Fibroblast of lung (primary cell): Measurements from ENCODE around the gene SPPL3. TPM values are rescaled to one million over a fixed set of nuclear protein-coding genes. Genes with fewer than 3 reads are reported as not detected.

Source experiments
- DNase-seq, 2 donors: peaks; one replicate each; pipeline versions ENCODE4 v3.0.0 to v3.0.0-alpha.2; 2010; ENCODE audit warnings: low read depth in 2 of 2
- H2AFZ ChIP-seq: 2 replicates; pipeline ENCODE4 v1.5.1; 2012; ENCODE audit warnings: low read length, control low read depth, inconsistent platforms
- H3K27ac ChIP-seq: 2 replicates; pipeline ENCODE4 v1.5.1; 2011; ENCODE audit warnings: low read length, control low read depth; ENCODE audit not compliant: insufficient read depth
- H3K27me3 ChIP-seq: 2 replicates; pipeline ENCODE4 v1.5.1; 2011; ENCODE audit warnings: mild to moderate bottlenecking, low read length; ENCODE audit not compliant: control insufficient read depth, insufficient read depth
- H3K36me3 ChIP-seq: 2 replicates; pipeline ENCODE4 v1.5.1; 2011; ENCODE audit warnings: low read length; ENCODE audit not compliant: control insufficient read depth, insufficient read depth
- H3K4me1 ChIP-seq: 2 replicates; pipeline ENCODE4 v1.5.1; 2011; ENCODE audit warnings: low read length; ENCODE audit not compliant: control insufficient read depth, insufficient read depth; ENCODE audit errors: extremely low read depth
- H3K4me2 ChIP-seq: 2 replicates; pipeline ENCODE4 v1.5.1; 2011; ENCODE audit warnings: low read length, control low read depth; ENCODE audit not compliant: insufficient read depth; ENCODE audit errors: extremely low read depth
- H3K4me3 ChIP-seq, 4 experiments: fragments of 200-600 bp in 1 of 4; sonication (generic) in 1 of 4; replicated peaks in 1 of 4; 2 replicates each; pipeline ENCODE4 v1.5.1; 2011 to 2016; ENCODE audit warnings: low read length in 4 of 4, low read depth in 3 of 4, mild to moderate bottlenecking in 3 of 4, control low read depth in 2 of 4, inconsistent platforms in 1 of 4, mixed read lengths in 1 of 4; ENCODE audit not compliant: insufficient read depth in 1 of 4; ENCODE audit errors: control extremely low read depth in 1 of 4
- H3K79me2 ChIP-seq: 2 replicates; pipeline ENCODE4 v1.5.1; 2012; ENCODE audit warnings: mild to moderate bottlenecking, low read length, inconsistent platforms; ENCODE audit not compliant: control insufficient read depth, insufficient read depth
- H3K9ac ChIP-seq: 2 replicates; pipeline ENCODE4 v1.5.1; 2011; ENCODE audit warnings: mild to moderate bottlenecking, low read length, control low read depth; ENCODE audit not compliant: insufficient read depth
- H3K9me3 ChIP-seq: 2 replicates; pipeline ENCODE4 v1.5.1; 2012; ENCODE audit warnings: low read depth, low read length; ENCODE audit not compliant: control insufficient read depth, insufficient read depth
- H4K20me1 ChIP-seq: 2 replicates; pipeline ENCODE4 v1.5.1; 2011; ENCODE audit warnings: low read length; ENCODE audit not compliant: control insufficient read depth, insufficient read depth; ENCODE audit errors: extremely low read depth
- CTCF ChIP-seq, 2 donors: IDR thresholded peaks in 1 of 2; conservative IDR thresholded peaks in 1 of 2; 1 replicate in 1 of 2; 2 replicates in 1 of 2; pipeline ENCODE4 v1.5.1; 2011 to 2012; ENCODE audit warnings: low read length in 2 of 2, control low read depth in 1 of 2, inconsistent platforms in 1 of 2, low read depth in 1 of 2, mild to moderate bottlenecking in 1 of 2
- EZH2 ChIP-seq: IDR thresholded peaks from 2 replicates; pipeline ENCODE4 v1.5.1; 2012; ENCODE audit warnings: low read length, control low read depth, mild to moderate bottlenecking; ENCODE audit errors: missing control alignments
- polyA plus RNA-seq, 2 donors: library from polyadenylated mRNA; depleted of rRNA in 1 of 2; stranded (reverse) in 1 of 2; unstranded in 1 of 2; fragments of >200 nt; gene quantifications; 2 replicates each; pipeline ENCODE4 v1.2.1, GENCODE V29; 2011 to 2012; ENCODE audit warnings: missing spikeins in 1 of 2
- total RNA-seq: library from RNA; depleted of rRNA; stranded (reverse); fragments of >200 nt; gene quantifications from 2 replicates; pipeline ENCODE4 v1.2.1, GENCODE V29; 2014

Gene SPPL3
- total and polyA plus RNA-seq, 2 donors (not counting 1 experiment from before 2014, with no cell fraction given): 7.1 to 41.4 TPM

- no peak for TF ChIP-seq EZH2
- no peak for TF ChIP-seq CTCF (conservative IDR thresholded peaks at IDR 0.05 in 1 of 2, IDR thresholded peaks at IDR 0.05 in 1 of 2; ENCODE audit: low read depth in 1 of 2, low read length in 2 of 2)
These were observed 148.9 kb downstream of the SPPL3 start for GRCh38 chr12:120755269-120755668.

GRCh38 chr12:120754792-120755191, 149.4 kb downstream of the SPPL3 start:
- Histone ChIP-seq H3K27me3 (no peaks in the 10 kb centered on the region), H3K4me1 (no peaks in the 10 kb centered on the region), H3K9me3 (no peaks in the 10 kb centered on the region), H3K4me2 (no peak overlapping the region), H3K4me3 (no peak overlapping the region), H3K27ac (no peak overlapping the region), H3K79me2 (no peaks in the 10 kb centered on the region), H3K36me3 (no peaks in the 10 kb centered on the region), H2AFZ (no peak overlapping the region), H4K20me1 (no peaks in the 10 kb centered on the region), H3K9ac (no peak overlapping the region)
- TF ChIP-seq EZH2: no peak
- TF ChIP-seq CTCF (conservative IDR thresholded peaks at IDR 0.05 in 1 of 2, IDR thresholded peaks at IDR 0.05 in 1 of 2; ENCODE audit: low read depth in 1 of 2, low read length in 2 of 2): no peak
- no peak for DNase-seq

More at GRCh38 chr12:120755269-120755668, 148.9 kb downstream of the SPPL3 start:
- no peaks in the 10 kb centered on the region for H3K27me3 ChIP-seq
- no peak overlapping the region for H3K4me2 ChIP-seq
- DNase-seq: no peak
- no peaks in the 10 kb centered on the region for H3K36me3 ChIP-seq
- no peaks in the 10 kb centered on the region for H4K20me1 ChIP-seq
- no peak overlapping the region for H3K4me3 ChIP-seq
- H3K9me3 ChIP-seq: no peaks in the 10 kb centered on the region
- no peak overlapping the region for H2AFZ ChIP-seq
- no peak overlapping the region for H3K27ac ChIP-seq
- no peak overlapping the region for H3K9ac ChIP-seq
- no peaks in the 10 kb centered on the region for H3K4me1 ChIP-seq
- H3K79me2 ChIP-seq: no peaks in the 10 kb centered on the region

- no peak overlapping the region for H3K4me3 ChIP-seq
- no peaks in the 10 kb centered on the region for H3K36me3 ChIP-seq
- no peaks in the 10 kb centered on the region for H3K27me3 ChIP-seq
- no peaks in the 10 kb centered on the region for H3K9me3 ChIP-seq
- H3K9ac ChIP-seq: no peak overlapping the region
- DNase-seq: no peak
- no peaks in the 10 kb centered on the region for H3K4me1 ChIP-seq
- TF ChIP-seq EZH2: no peak
- TF ChIP-seq CTCF (conservative IDR thresholded peaks at IDR 0.05 in 1 of 2, IDR thresholded peaks at IDR 0.05 in 1 of 2; ENCODE audit: low read depth in 1 of 2, low read length in 2 of 2): no peak
- no peaks in the 10 kb centered on the region for H3K79me2 ChIP-seq
- H3K27ac ChIP-seq: no peak overlapping the region
- H4K20me1 ChIP-seq: no peaks in the 10 kb centered on the region
- no peak overlapping the region for H2AFZ ChIP-seq
- no peak overlapping the region for H3K4me2 ChIP-seq
These were observed 152.8 kb downstream of the SPPL3 start for GRCh38 chr12:120751389-120751788.
